GM18517 (cell line): ENCODE results near the gene INSIG1.

ENCODE experiments used
- ATAC-seq: cut with Tn5 transposase; IDR thresholded peaks from one replicate; pipeline ENCODE4 v1.9.1; 2021; ENCODE audit warnings: mild to moderate bottlenecking, moderate library complexity; ENCODE audit not compliant: unreplicated experiment

Gene INSIG1

GRCh38 chr7:155284496-155285274 is 13.0 kb upstream of the INSIG1 start:
- ATAC-seq, result no peak

DNA sequence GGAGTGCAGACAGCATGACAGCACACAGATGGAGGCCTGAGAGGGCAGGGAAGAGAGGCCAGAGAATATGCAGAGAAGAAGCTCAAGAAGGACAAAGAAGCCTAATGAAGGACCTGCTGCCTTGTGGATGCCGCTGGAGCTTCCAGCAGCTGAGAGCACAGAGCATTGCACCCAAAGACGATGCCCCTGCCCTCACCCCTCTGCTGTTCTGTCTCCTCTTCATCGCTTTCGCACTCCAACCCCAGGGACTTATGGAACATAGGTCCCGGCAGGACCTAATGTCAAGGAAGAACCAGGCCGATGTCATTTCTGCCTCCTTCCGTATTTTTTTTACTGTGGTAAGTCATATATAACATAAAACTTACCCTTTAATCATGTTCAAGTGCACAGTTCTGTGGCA is 12.3 kb upstream of the INSIG1 start:
- no peak for ATAC-seq

GRCh38 chr7:155285833-155286232 is 11.8 kb upstream of the INSIG1 start:
- ATAC-seq, result no peak

DNA sequence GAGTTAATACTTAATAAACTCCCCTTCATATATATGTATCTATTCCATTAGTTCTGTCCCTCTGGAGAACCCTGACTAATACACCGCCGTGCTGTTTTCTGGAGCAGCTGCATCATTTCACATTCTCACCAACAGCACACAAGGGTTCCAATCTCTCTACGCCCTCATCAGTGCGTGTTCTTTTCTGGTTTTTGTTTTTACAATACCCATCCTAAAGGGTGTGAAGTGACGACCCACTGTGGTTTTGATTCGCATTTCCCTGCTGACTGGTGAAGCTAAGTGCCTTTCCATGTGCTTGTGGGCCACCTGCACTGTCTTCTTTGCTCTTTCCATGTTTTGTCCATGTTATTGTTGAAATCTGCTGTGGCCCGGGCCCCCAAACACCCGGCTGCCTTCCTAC is 11.0 kb upstream of the INSIG1 start:
- ATAC-seq, result no peak

DNA sequence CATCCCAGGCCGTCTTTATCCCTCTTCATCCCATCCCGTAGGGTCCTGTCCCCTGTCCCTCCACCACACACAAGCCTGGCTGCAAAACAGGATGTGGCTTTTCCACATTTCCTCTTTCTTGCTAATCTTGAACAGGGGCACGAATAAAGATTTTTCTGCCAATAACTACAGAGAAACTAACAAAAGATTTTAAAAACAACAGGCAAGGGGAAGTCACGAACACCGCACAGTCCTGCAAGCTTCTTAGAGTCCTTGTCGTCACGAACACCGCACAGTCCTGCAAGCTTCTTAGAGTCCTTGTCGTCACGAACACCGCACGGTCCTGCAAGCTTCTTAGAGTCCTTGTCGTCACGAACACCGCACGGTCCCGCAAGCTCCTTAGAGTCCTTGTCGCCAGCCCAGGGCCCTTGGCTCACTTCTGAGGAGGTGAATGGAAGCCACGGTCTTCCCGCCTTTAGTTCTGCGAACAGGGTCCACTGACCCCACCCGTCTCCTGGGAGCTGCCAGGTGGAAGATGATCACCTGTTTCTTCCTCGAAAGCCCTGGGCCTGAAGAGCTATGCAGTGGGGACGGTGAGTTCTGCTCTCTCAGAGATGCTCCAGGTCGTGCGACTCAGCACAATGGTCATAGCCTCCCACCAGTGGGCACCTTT is 10.3 kb upstream of the INSIG1 start:
- ATAC-seq, result no peak

DNA sequence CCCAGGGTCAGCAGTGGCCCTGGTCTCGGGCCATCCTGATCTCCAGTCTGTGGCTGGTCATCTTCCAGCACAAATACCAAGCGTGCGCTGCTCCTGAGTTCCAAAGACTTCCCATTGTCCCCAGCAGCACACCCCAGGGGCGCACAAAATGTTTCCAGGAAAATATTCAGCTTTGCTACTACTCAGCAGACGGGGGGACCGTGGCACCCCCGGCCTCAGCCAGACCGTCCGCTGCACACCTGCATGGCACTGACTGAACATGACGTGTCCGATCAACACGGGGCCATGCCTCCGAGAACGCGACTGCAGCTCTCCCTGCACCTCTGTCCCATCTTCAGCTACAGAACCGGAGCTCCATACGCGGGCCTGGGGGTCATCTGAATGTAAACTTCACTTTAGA is 9.6 kb upstream of the INSIG1 start:
- no peak for ATAC-seq

DNA sequence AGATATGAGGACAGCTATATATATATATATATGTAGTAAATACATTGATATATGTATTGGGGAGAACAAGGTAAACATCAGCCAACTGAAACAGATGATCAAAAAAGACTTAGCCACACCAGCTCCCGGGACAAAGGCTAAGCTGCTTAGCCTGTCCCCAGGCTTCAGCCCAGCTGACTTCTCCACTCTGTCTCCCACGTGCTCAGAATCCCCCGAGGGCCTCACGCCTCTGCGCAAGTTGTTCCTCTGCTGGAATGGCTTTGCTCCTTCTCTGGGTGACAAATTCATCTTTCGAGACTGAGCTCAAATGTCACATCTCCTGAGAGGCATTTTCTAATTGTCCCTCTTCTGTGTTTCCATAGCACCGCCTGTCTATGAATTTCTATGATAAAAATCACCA is 8.6 kb upstream of the INSIG1 start:
- no peak for ATAC-seq

GRCh38 chr7:155289949-155290501 is 7.7 kb upstream of the INSIG1 start:
- ATAC-seq, result no peak

- no peak for ATAC-seq
Measured at GRCh38 chr7:155291045-155291530, 6.6 kb upstream of the INSIG1 start.

GRCh38 chr7:155291729-155292128 is 5.9 kb upstream of the INSIG1 start:
- ATAC-seq, result no peak

- no peak for ATAC-seq
Measured at GRCh38 chr7:155292680-155293226, 4.9 kb upstream of the INSIG1 start.

GRCh38 chr7:155293721-155294510 is 3.8 kb upstream of the INSIG1 start:
- no peak for ATAC-seq

DNA sequence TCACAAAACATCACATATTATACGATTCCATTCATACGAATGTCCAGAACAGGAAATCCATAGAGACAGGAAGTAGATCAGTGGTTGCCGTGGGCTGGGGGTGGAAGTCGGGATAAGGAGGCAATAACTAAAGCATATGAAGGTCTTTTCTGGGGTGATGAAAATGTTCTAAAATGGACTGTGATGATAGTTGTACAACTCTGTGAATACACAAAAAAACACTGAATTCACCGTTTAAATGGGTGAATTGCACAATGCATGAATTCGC is 3.2 kb upstream of the INSIG1 start:
- no peak for ATAC-seq

DNA sequence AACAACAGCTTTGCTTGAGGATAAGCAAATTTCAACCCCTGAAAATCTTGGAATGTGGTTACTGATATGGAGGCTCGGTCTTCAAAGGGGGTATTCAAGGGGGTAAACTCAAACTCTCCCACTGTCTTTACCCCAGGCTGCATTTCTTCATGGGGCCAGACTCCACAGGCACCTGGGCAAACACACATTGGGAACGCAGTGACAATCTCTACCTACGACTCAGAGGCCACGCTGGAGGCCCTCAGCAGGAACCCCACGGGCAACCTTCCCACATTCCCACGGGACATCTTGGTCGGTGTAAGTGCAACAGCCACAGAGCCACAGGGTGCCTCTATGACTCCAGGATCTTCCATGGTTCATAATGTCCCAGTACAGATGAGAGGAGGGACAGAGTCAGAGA is 2.2 kb upstream of the INSIG1 start:
- no peak for ATAC-seq

DNA sequence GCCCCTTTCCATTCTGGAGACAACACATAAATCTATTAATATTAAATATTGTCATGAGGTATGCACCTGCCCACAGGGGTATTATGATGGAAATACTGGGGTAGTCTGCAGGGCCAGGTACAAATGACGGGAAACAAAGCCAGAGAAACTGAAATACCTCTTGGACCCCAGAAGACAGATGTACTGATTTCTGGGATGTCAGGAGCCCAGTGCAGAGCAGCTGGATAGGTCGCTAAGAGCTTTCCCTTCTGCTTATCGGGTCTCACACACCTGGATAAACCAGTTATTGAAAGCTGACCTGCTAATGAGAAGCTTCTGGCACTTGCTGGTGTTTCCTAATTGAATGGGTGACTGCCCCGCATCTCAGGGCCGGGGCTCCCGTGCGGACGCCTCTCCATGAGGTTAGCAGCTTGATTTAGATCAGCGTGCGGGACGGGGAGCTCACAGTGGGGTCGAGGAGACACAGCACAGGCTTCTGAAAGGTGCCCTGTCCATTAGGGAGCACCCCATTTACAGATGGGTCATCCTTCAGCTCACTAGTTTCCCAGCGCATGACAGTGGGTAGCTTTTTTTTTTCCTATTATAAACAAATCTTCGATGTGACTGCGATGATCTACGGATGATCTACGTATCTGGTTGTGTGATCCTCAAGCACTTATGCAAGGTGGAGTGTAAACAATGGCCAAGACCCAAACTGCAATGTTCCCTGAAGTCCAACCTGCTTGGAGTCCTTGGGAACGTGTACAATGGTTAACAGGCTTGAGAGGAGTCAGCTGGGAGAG is 1.5 kb upstream of the INSIG1 start:
- ATAC-seq, result no peak

GRCh38 chr7:155296788-155297516 is 726 bp upstream of the INSIG1 start:
- peak; percentile 11 for ATAC-seq

DNA sequence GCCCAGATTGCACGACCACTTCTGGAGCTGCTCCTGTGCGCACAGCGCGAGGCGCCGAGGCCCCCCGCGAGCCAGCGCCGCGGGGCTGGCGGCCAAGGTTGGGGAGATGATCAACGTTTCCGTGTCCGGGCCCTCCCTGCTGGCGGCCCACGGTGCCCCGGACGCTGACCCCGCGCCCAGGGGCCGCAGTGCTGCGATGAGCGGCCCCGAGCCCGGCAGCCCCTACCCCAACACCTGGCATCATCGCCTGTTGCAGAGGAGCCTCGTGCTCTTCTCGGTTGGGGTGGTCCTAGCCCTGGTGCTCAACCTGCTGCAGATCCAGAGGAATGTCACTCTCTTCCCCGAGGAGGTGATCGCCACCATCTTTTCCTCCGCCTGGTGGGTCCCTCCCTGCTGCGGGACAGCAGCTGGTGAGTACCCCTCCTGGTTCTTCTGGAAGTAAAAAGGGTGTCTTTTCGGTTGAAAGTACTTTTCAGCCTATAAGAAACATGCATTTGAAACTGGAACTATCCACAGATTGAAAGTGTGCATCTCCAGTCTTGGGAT is 683 bp downstream of the INSIG1 start:
- peak; percentile 4 for ATAC-seq

DNA sequence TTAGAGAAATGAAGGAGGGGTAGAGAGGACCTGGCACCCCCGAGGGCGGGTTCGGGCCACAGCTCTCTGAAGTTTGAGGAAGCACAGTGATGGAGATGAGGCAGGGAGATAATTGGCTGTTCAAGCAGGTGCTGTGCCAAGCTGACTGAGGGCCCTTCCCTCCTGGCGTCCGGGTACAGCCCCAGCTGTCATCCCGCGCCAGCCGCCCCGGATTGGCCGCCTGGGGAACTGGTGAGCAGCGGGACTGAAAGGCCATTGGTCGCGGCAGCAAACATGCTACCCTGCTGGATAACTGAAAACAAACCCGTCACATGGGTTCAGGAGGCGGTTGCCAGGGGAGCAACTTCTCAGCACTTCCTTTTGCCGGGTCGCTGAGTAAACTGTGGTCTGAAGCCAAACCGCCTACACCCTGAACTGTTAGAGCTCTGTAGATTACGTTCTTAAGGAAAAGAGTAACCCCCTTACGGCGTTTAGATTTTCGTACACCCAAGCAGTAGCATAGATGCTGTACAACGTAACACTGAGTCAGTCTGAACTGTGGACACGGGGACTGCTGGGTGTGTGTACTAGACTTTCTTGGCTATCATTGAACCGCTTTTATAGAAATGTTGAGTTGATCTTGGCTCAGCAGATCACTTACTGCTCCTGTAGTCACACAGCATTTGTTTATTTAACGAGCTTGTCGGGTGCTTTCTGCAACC is 1.3 kb downstream of the INSIG1 start:
- peak; percentile 75 for ATAC-seq
